SH-SY5Y (cell line): Measurements from ENCODE around the gene P3H3.

Experiments
- GATA2 ChIP-seq: IDR thresholded peaks from 2 replicates; pipeline ENCODE4 v1.6.1; 2011; ENCODE audit warnings: mild to moderate bottlenecking, low read depth, low read length
- GATA3 ChIP-seq: IDR thresholded peaks from 2 replicates; pipeline ENCODE4 v1.6.1; 2011; ENCODE audit warnings: low read depth, mild to moderate bottlenecking, low read length, moderate library complexity

- no peak for TF ChIP-seq GATA2
- TF ChIP-seq GATA3: no peak
These were observed 14.8 kb upstream of the P3H3 start for GRCh38 chr12:6813363-6813762.
